ENCODE measurements around the gene LRRC23.

DNA sequence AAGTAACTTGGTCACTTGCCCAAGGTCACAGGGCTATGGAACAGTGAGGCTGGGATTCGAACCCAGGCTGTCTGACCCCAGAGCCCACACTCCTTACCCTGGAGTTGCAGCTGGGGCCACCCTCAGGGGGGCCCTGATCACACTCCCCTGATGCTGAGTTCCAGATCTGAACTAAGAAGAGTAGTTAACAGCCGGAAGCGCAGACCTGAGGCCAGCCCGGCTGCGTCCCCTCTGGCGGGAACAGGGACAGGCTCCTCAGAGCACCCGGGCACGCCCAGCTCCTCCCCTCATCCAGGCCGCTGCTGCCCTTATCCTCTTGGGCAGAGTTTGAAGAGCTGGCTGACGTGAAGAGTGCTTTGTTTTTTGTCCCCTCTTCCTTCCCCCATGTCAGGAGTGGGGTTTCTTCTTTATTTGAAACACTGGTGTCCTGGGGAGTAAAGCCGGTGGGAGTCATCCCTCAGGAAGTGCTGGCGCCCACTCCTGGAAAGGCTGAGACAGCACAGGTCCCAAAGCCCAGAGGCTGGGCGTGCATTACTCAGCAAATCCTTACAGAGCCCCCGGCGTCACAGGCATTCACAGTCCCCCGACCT is 57.2 kb downstream of the LRRC23 start:
- TF ChIP-seq, protein P1, sequence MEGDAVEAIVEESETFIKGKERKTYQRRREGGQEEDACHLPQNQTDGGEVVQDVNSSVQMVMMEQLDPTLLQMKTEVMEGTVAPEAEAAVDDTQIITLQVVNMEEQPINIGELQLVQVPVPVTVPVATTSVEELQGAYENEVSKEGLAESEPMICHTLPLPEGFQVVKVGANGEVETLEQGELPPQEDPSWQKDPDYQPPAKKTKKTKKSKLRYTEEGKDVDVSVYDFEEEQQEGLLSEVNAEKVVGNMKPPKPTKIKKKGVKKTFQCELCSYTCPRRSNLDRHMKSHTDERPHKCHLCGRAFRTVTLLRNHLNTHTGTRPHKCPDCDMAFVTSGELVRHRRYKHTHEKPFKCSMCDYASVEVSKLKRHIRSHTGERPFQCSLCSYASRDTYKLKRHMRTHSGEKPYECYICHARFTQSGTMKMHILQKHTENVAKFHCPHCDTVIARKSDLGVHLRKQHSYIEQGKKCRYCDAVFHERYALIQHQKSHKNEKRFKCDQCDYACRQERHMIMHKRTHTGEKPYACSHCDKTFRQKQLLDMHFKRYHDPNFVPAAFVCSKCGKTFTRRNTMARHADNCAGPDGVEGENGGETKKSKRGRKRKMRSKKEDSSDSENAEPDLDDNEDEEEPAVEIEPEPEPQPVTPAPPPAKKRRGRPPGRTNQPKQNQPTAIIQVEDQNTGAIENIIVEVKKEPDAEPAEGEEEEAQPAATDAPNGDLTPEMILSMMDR (IDR thresholded peaks at IDR 0.05), result peak; percentile 70
- TF ChIP-seq EZH2phosphoT487 (IDR thresholded peaks at IDR 0.05), result no peak
- no peak for TF ChIP-seq EZH2 (IDR thresholded peaks at IDR 0.05)

Measured in neural progenitor cell (in vitro differentiated cells).